Gastrocnemius medialis (tissue), 4 donors: ENCODE data around the gene TMUB2. TPM values are rescaled to one million over a fixed set of nuclear protein-coding genes. Genes with fewer than 3 reads are reported as not detected.

Experiments
- ATAC-seq, 2 donors: fragments of 150-250 bp; one replicate each; pipeline ENCODE4 v1.9.1; 2016
- DNase-seq, 2 donors: peaks; one replicate each; pipeline ENCODE4 v3.0.0-alpha.2; 2019
- H3K27ac ChIP-seq, 4 donors: fragments of 200-600 bp; sonication (generic); 1 replicate in 1 of 4; 2 replicates in 3 of 4; pipeline ENCODE4 v1.5.1; 2016 to 2018; ENCODE audit warnings: mild to moderate bottlenecking in 2 of 4, moderate library complexity in 1 of 4
- H3K27me3 ChIP-seq, 3 donors: fragments of 200-600 bp; sonication (generic) in 2 of 3; 1 replicate in 1 of 3; 2 replicates in 2 of 3; pipeline versions ENCODE4 v1.5.1 to v1.6.0; 2016 to 2019; ENCODE audit warnings: mild to moderate bottlenecking in 1 of 3, moderate library complexity in 1 of 3
- H3K36me3 ChIP-seq, 2 donors: fragments of 200-600 bp; sonication (generic) in 1 of 2; one replicate each; pipeline ENCODE4 v1.5.1; 2017 to 2018
- H3K4me1 ChIP-seq, 2 donors: fragments of 200-600 bp; sonication (generic) in 1 of 2; one replicate each; pipeline ENCODE4 v1.5.1; 2016 to 2017; ENCODE audit warnings: mild to moderate bottlenecking in 2 of 2
- H3K4me3 ChIP-seq, 4 donors: fragments of 200-600 bp; sonication (generic) in 3 of 4; 1 replicate in 1 of 4; 2 replicates in 3 of 4; pipeline ENCODE4 v1.5.1; 2016 to 2019; ENCODE audit warnings: mild to moderate bottlenecking in 2 of 4
- H3K9me3 ChIP-seq, 3 donors: fragments of 200-600 bp; sonication (generic) in 2 of 3; 1 replicate in 1 of 3; 2 replicates in 2 of 3; pipeline ENCODE4 v1.5.1; 2016 to 2019
- CTCF ChIP-seq, 5 experiments: fragments of 450-650 bp in 3 of 5; fragments of 200-600 bp in 2 of 5; sonication (generic) in 2 of 5; IDR thresholded peaks in 4 of 5; conservative IDR thresholded peaks in 1 of 5; 1 replicate in 4 of 5; 2 replicates in 1 of 5; pipeline ENCODE4 v1.5.1; 2016 to 2019; ENCODE audit warnings: antibody characterized with exemption in 5 of 5, mild to moderate bottlenecking in 3 of 5, moderate library complexity in 3 of 5
- POLR2A ChIP-seq, 2 donors: fragments of 450-650 bp; IDR thresholded peaks; one replicate each; pipeline ENCODE4 v1.6.1; 2017; ENCODE audit warnings: antibody characterized with exemption in 2 of 2, mild to moderate bottlenecking in 2 of 2, moderate library complexity in 2 of 2
- in situ Hi-C, 4 donors: fragments of 200-750 bp; cut with MboI; loops; one replicate each; pipeline versions ENCODE4 v1.15.0 to v1.8.0; 2017; ENCODE audit warnings: low sequenced_read_pairs in 4 of 4
- intact Hi-C: fragments of 100-400 bp; cut with DNase I; formaldehyde crosslinking; loops from one replicate; pipeline ENCODE4 v1.15.1; 2023; ENCODE audit warnings: low total_unique reads
- total RNA-seq, 4 donors: library from RNA; depleted of rRNA; stranded (reverse); fragments of >200 nt; gene quantifications; one replicate each; pipeline versions ENCODE4 v1.1.0 to v1.2.3, GENCODE V29; 2016

The TMUB2 gene
- total RNA-seq, 4 donors from 2014 or later = 25.6 to 34.7 (median 27.4) TPM

GRCh38 chr17:44207319-44207718 lies 20.5 kb downstream of the TMUB2 start:
- in situ Hi-C loops (loop anchor here in 3 of 4 donors (10.0 to 25.0 kb wide), 2 partner anchors 127 to 305 kb away; partner anchors contain the start of gene GPATCH8 (in 3 of the 3)), intact Hi-C loops (no loop called here)
- no peak for ATAC-seq
- peaks cover 11% of the 10 kb centered on the region in 2 donors for H3K4me1 ChIP-seq
- no peak for DNase-seq
- H3K27ac ChIP-seq = no peak overlapping the region
- no peak for TF ChIP-seq CTCF (IDR thresholded peaks at IDR 0.05 in 4 of 5, conservative IDR thresholded peaks at IDR 0.05 in 1 of 5)
- TF ChIP-seq POLR2A (IDR thresholded peaks at IDR 0.05) = no peak
- H3K9me3 ChIP-seq = no peaks in the 10 kb centered on the region
- no peak overlapping the region for H3K4me3 ChIP-seq
- no peaks in the 10 kb centered on the region for H3K27me3 ChIP-seq
- H3K36me3 ChIP-seq = peaks cover 0 to 32% of the 10 kb centered on the region in 2 donors

GRCh38 chr17:44207743-44208142 lies 21.0 kb downstream of the TMUB2 start:
- Histone ChIP-seq H3K36me3 (peaks cover 0 to 32% of the 10 kb centered on the region in 2 donors), H3K27me3 (no peaks in the 10 kb centered on the region), H3K4me1 (peaks cover 11 to 13% of the 10 kb centered on the region in 2 donors), H3K4me3 (no peak overlapping the region), H3K9me3 (no peaks in the 10 kb centered on the region), H3K27ac (no peak overlapping the region)
- DNase-seq = no peak
- TF ChIP-seq POLR2A (IDR thresholded peaks at IDR 0.05) = no peak
- TF ChIP-seq CTCF (IDR thresholded peaks at IDR 0.05 in 4 of 5, conservative IDR thresholded peaks at IDR 0.05 in 1 of 5) = no peak
- intact Hi-C loops (no loop called here), in situ Hi-C loops (loop anchor here in 3 of 4 donors (10.0 to 25.0 kb wide), 2 partner anchors 127 to 305 kb away; partner anchors contain the start of gene GPATCH8 (in 3 of the 3))
- ATAC-seq = no peak

GRCh38 chr17:44209786-44210341 lies 23.1 kb downstream of the TMUB2 start:
- no peak for TF ChIP-seq CTCF (IDR thresholded peaks at IDR 0.05 in 4 of 5, conservative IDR thresholded peaks at IDR 0.05 in 1 of 5)
- no peak for TF ChIP-seq POLR2A (IDR thresholded peaks at IDR 0.05)
- Histone ChIP-seq H3K4me1 (peaks cover 24 to 34% of the 10 kb centered on the region in 2 donors), H3K36me3 (peaks cover 0 to 43% of the 10 kb centered on the region in 2 donors), H3K9me3 (no peaks in the 10 kb centered on the region), H3K27me3 (no peaks in the 10 kb centered on the region), H3K4me3 (no peak overlapping the region), H3K27ac (peak overlapping the region; percentile 18 to 80 (median 42))
- in situ Hi-C loops (loop anchor here in 3 of 4 donors (5.0 to 25.0 kb wide), 3 partner anchors 122 to 302 kb away; partner anchors contain the start of gene GPATCH8 (in 3 of the 3)), intact Hi-C loops (loop anchor here (1.0 to 5.0 kb wide), 3 partner anchors 38 to 137 kb away; partner anchors contain the start of genes ASB16 and GRN)
- DNase-seq = no peak
- ATAC-seq = no peak

GRCh38 chr17:44210342-44211192 lies 23.8 kb downstream of the TMUB2 start:
- intact Hi-C loops = loop anchor here (1.0 to 5.0 kb wide), 3 partner anchors 38 to 137 kb away; partner anchors contain the start of genes ASB16 and GRN
- H3K9me3 ChIP-seq = no peaks in the 10 kb centered on the region
- H3K4me1 ChIP-seq = peaks cover 26 to 39% of the 10 kb centered on the region in 2 donors
- H3K27me3 ChIP-seq = no peaks in the 10 kb centered on the region
- peak; percentile 90 to 92 for ATAC-seq
- peaks cover 0 to 50% of the 10 kb centered on the region in 2 donors for H3K36me3 ChIP-seq
- in situ Hi-C loops = loop anchor here in 3 of 4 donors (5.0 to 25.0 kb wide), 2 partner anchors 122 to 302 kb away; partner anchors contain the start of gene GPATCH8 (in 3 of the 3)
- peak overlapping the region; percentile 50 to 80 (median 60) for H3K27ac ChIP-seq
- TF ChIP-seq CTCF (IDR thresholded peaks at IDR 0.05 in 4 of 5, conservative IDR thresholded peaks at IDR 0.05 in 1 of 5) (peak; percentile 99 to 100 (median 99)), POLR2A (IDR thresholded peaks at IDR 0.05) (peak in 1 of 2 donors; percentile 25)
- peak; percentile 64 to 87 for DNase-seq
- peak overlapping the region in 1 of 4 donors; percentile 34 for H3K4me3 ChIP-seq
